HG03064 (cell line): Measurements from ENCODE around the gene FAM171A2.
"Not testable (repeated sequence)": the region's sequence is repeated elsewhere in the genome, so short reads cannot be mapped to it uniquely, and the experiment has no call there.

ENCODE experiments used
- ATAC-seq: cut with Tn5 transposase; IDR thresholded peaks from one replicate; pipeline ENCODE4 v1.9.1; 2021; ENCODE audit warnings: low read depth; ENCODE audit not compliant: unreplicated experiment

FAM171A2 gene

GRCh38 chr17:44363613-44364159 is at the start of gene FAM171A2:
Gene FAM171A2, minus strand, starts transcription at chr17:44363853. Its CDS starts 139 bp downstream, at chr17:44363714.
- no peak for ATAC-seq

- ATAC-seq = no peak
Measured at GRCh38 chr17:44409309-44410028, 45.8 kb upstream of the FAM171A2 start.

GRCh38 chr17:44408786-44409185 is 45.1 kb upstream of the FAM171A2 start:
- ATAC-seq = no peak

DNA sequence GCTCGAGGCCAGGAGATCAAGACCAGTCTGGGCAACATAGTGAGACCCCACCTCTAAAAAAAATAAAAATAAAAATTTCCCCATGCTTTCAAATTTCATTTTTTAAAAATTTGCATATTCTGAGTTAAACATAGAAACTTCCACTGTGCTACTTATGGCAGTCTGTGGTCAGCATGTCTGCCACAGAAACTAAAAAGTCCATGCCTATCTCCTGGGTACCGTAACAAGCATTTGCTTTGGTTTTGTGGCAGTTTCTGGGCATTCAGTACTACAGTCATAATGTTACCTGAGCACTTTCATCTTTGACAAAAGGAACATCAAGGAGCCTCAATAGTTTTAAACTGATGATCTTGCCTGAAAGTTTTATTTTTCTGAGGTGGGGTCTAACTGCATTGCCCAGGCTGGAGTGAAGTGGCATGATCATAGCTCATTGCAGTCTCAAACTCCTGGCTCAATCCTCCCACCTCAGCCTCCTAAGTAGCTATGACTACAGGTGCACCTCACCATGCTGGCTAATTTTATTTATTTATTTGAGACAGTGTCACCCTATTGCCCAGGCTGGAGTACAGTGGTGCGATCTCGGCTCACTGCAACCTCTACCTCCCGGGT is 39.0 kb upstream of the FAM171A2 start:
- no peak for ATAC-seq

DNA sequence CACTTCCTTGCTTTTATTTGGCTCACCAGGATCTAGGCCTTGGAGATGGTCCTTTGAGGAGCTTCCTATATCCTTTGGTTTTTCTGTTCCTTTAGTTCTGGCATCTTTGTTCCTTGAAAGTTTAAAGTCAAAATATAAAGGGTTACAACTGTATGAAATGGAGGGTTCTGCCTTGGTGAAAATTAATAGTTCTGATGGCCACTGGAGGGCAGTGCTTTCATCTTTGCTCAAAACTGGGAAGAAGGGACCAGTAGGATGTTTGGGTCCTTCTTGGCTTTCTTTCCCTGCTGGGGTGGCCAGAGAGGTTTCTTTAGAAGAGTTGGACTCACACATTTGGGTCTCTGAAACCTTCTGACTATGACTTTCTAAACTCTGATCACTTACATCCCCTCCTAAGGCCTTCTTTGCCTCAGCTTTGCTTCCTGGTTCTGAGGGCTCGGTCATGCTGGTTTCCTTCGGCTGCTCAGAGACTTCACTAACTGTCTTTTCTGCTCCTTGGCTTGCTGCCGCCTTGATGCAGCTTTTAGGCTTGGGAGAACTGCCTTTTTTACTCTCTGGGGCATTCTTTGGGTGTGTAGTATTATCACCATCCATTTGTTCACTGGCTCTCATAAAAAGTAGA is 36.7 kb upstream of the FAM171A2 start:
- no peak for ATAC-seq

- no peak for ATAC-seq
Measured at GRCh38 chr17:44398692-44399691, 35.3 kb upstream of the FAM171A2 start.

GRCh38 chr17:44397479-44398440 is 34.1 kb upstream of the FAM171A2 start:
- no peak for ATAC-seq

GRCh38 chr17:44396946-44397345 is 33.3 kb upstream of the FAM171A2 start:
- ATAC-seq = no peak

- no peak for ATAC-seq
Measured at GRCh38 chr17:44394833-44395232, 31.2 kb upstream of the FAM171A2 start.

- not testable (repeated sequence) for ATAC-seq
Measured at GRCh38 chr17:44394112-44394511, 30.5 kb upstream of the FAM171A2 start.

- no peak for ATAC-seq
Measured at GRCh38 chr17:44390250-44390870, 26.7 kb upstream of the FAM171A2 start.

GRCh38 chr17:44389723-44390202 is 26.1 kb upstream of the FAM171A2 start:
- no peak for ATAC-seq

DNA sequence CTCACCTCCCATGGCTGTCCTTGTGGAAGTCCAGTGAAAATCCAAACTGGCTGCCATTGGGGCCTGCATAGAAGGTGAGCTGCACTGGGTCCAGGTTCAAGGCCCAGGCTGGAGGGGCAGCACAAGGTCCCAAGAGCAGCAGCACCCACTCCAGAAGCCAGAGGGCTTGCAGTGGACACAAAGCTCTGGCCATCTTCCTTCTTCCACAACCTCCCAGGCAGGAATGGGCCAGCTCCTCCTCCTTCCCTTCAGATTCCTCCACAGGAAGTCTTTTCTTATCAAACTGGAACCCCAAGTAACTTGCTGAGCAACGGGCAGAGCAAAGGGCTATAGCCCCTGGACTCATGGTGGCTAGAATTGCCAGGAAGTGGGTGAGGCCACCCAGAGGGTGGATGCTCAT is 25.6 kb upstream of the FAM171A2 start, which contains the start of gene ITGA2B:
TSS of gene ITGA2B (minus strand) at position 369 of the 400 bp plus-strand sequence. CDS start at position 193, 176 bp downstream.
- no peak for ATAC-seq

GRCh38 chr17:44387804-44388203 is 24.2 kb upstream of the FAM171A2 start:
- ATAC-seq = no peak

GRCh38 chr17:44386182-44386525 is 22.5 kb upstream of the FAM171A2 start:
- no peak for ATAC-seq

DNA sequence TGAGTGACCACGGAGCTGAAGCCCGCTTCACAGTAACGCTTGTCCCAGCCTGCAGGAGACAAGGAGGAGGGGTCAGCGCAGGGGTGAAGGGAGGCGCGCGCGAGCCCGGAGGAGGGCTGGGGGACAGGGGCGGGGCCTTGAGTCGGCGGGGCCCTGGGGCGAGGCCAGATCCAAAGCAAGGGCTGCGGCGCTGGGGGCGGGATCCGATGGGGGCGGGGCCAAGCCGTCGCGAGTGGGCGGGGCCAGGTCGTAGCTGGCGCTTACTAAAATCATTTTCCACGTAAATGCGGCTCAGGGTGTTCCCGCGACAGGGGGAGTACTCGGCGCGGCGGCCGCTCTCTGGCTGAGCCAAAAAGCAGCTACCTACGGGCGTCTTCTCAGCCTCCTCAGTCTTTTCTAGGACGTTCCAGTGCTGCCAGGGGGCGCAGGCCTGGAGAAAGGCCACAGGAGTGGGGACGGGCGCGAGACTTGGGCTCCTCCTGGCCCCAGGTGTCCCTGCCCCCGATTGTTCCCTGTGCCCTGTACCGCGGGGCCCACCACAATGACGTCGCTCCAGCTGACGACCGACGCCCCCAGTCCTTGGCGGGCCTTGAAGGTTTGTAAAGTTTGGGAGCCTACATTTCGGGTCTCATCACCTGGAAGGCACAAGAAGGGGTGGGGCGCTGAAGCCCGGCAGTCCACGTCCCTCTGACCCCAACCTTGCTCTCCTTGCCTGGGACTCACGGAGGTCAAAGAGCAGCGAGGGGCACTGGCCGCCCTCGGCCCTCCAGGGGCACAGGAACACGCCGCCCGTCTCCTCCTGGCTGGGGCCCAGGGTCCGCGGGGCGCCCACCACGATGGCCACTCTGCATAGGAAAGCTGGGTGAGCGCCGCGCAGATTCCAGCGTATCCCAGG is 21.9 kb upstream of the FAM171A2 start:
- no peak for ATAC-seq

- ATAC-seq = no peak
Measured at GRCh38 chr17:44384823-44385286, 21.2 kb upstream of the FAM171A2 start.
